Testis (tissue), 2 donors: ENCODE results near the gene PPP4R3B.

ENCODE experiments used
- CTCF ChIP-seq, 3 experiments: fragments of 450-650 bp in 2 of 3; fragments of 200-600 bp in 1 of 3; sonication (generic) in 1 of 3; IDR thresholded peaks; one replicate each; pipeline ENCODE4 v1.5.1; 2016 to 2019; ENCODE audit warnings: antibody characterized with exemption in 3 of 3, mild to moderate bottlenecking in 2 of 3, moderate library complexity in 1 of 3
- POLR2A ChIP-seq: fragments of 450-650 bp; IDR thresholded peaks from one replicate; pipeline ENCODE4 v1.6.1; 2017; ENCODE audit warnings: antibody characterized with exemption, mild to moderate bottlenecking, moderate library complexity

GRCh38 chr2:55500025-55500424, 117.4 kb downstream of the PPP4R3B start:
- TF ChIP-seq POLR2A (no peak), CTCF (IDR thresholded peaks at IDR 0.05) (no peak)
